ENCODE results near the gene FCN3. TPM values are rescaled to one million over a fixed set of nuclear protein-coding genes. Genes with fewer than 3 reads are reported as not detected.

The FCN3 gene
- total RNA-seq, 2 donors from 2014 or later: 0.26 TPM; not detected in 1

DNA sequence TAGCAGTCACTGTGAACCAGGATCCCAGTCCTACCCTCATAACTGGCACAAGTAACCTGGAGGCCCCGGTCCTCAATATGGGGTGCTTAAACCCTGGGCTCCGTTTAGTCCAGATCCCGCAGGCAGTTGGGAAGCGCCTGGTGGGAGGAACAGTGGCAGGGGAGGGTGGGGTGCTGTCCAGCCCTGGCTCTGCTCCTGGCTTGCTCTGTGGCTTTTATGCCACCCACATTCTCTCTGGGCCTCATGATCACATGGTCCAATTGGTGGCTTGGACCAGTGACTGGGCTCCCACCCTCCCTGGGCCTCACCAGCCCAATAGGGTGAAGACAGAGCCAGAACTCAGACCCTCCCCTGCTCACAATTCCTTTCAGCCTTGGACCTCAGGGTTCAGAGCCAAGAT lies 5.6 kb upstream of the FCN3 start:
- Histone ChIP-seq H3K27me3 (ENCODE audit: control insufficient read depth, insufficient read depth, low read length, poor library complexity, severe bottlenecking) (peaks cover 21% of the 10 kb centered on the region), H3K9ac (ENCODE audit: extremely low read depth, low read length, poor library complexity, severe bottlenecking) (no peak overlapping the region), H3K9me3 (ENCODE audit: control insufficient read depth, low read length) (no peaks in the 10 kb centered on the region), H3K27ac (ENCODE audit: low read depth, low read length) (no peak overlapping the region), H3K4me3 (ENCODE audit: low read length) (no peak overlapping the region), H3K36me3 (ENCODE audit: control insufficient read depth, insufficient read depth, low read length) (no peaks in the 10 kb centered on the region), H3K4me1 (ENCODE audit: control insufficient read depth, insufficient read depth, low read length) (no peaks in the 10 kb centered on the region)
- Mint-ChIP-seq H3K36me3 (ENCODE audit: low read depth) (no peaks in the 10 kb centered on the region), H3K4me1 (no peaks in the 10 kb centered on the region), H3K27ac (no peak overlapping the region), H3K9me3 (no peaks in the 10 kb centered on the region), H3K27me3 (ENCODE audit: insufficient read depth) (peaks cover 24% of the 10 kb centered on the region), H3K4me3 (no peak overlapping the region)
- DNase-seq: no peak
- TF ChIP-seq, protein P1, sequence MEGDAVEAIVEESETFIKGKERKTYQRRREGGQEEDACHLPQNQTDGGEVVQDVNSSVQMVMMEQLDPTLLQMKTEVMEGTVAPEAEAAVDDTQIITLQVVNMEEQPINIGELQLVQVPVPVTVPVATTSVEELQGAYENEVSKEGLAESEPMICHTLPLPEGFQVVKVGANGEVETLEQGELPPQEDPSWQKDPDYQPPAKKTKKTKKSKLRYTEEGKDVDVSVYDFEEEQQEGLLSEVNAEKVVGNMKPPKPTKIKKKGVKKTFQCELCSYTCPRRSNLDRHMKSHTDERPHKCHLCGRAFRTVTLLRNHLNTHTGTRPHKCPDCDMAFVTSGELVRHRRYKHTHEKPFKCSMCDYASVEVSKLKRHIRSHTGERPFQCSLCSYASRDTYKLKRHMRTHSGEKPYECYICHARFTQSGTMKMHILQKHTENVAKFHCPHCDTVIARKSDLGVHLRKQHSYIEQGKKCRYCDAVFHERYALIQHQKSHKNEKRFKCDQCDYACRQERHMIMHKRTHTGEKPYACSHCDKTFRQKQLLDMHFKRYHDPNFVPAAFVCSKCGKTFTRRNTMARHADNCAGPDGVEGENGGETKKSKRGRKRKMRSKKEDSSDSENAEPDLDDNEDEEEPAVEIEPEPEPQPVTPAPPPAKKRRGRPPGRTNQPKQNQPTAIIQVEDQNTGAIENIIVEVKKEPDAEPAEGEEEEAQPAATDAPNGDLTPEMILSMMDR (conservative IDR thresholded peaks at IDR 0.05): no peak
- WGBS, 2 experiments (ENCODE audit: insufficient coverage in 1 of 2, insufficient read length in 1 of 2): 89 to 100% methylated on average over 3 to 4 of the region's 4 CpGs

DNA sequence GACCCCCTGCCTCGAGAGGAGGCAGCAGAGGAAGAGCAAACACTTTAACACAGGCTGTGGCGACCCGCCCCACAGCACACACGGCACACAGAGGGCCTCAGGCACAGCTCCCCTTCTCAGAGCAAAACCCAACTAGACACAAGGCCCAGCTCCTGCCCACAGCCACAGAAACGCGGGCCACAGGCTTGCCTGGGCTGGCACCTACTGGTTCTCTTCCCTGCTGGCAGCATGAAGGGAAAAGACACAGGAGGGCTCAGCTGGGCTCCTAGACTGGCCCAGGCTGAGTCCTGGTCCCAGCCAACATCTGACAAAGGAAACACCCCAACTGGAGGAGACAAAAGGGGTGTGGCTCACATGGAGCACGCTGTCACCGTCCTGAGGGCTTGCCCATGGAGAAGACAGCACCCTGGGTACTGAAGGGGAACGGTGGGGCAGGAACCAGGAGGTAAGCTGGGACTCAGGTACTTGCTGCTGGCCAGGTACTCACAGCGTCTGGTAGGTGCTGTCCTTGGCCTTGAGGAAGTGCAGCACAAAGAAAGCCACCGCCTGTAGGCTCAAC lies 5.0 kb upstream of the FCN3 start:
- peaks cover 21% of the 10 kb centered on the region for H3K27me3 ChIP-seq (ENCODE audit: control insufficient read depth, insufficient read depth, low read length, poor library complexity, severe bottlenecking)
- Mint-ChIP-seq H3K27me3 (ENCODE audit: insufficient read depth) (peaks cover 24% of the 10 kb centered on the region), H3K27ac (no peak overlapping the region), H3K9me3 (no peaks in the 10 kb centered on the region), H3K4me1 (no peaks in the 10 kb centered on the region), H3K4me3 (no peak overlapping the region), H3K36me3 (ENCODE audit: low read depth) (no peaks in the 10 kb centered on the region)
- peak; percentile 48 for DNase-seq
- H3K4me3 ChIP-seq (ENCODE audit: low read length): no peak overlapping the region
- TF ChIP-seq, protein P1 (conservative IDR thresholded peaks at IDR 0.05): no peak
- no peaks in the 10 kb centered on the region for H3K4me1 ChIP-seq (ENCODE audit: control insufficient read depth, insufficient read depth, low read length)
- H3K36me3 ChIP-seq (ENCODE audit: control insufficient read depth, insufficient read depth, low read length): no peaks in the 10 kb centered on the region
- no peak overlapping the region for H3K9ac ChIP-seq (ENCODE audit: extremely low read depth, low read length, poor library complexity, severe bottlenecking)
- 77 to 87% methylated on average over 4 to 11 of the region's 11 CpGs for WGBS, 2 experiments (ENCODE audit: insufficient coverage in 1 of 2, insufficient read length in 1 of 2)
- no peak overlapping the region for H3K27ac ChIP-seq (ENCODE audit: low read depth, low read length)
- no peaks in the 10 kb centered on the region for H3K9me3 ChIP-seq (ENCODE audit: control insufficient read depth, low read length)

DNA sequence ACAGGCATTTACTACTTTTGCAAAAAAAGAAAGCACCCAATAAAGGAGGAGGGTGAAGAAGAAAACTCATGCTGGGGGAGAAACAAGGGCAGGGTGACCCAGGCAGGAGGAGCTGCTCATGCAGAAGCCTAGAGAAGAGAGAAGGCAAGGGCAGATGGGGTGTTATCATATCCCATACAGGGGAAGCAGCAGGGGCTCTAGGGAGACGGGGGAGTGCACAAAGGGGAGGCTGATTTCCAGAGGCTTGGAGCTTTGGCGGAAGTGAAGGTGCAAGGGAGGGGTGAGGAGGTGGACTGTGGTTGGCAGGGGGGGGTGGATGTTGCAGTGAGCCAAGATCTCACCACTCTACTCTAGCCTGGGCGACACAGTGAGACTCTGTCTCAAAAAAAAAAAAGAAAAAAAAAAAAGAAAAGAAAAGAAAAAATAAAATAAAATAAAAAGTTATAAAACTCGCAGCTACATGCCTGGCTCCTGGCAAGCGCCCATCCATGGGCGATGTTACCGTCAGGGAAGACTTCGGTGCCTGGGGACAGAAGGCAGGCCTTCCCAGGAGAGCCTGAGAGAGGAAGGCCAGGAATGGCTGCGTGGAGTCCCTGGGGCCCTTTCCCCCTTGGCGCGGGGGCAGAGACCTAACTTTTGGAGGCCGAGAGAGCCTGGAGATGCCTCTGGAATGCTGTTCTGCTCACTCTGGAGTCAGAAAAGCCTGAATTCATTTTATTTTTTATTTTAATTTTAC lies 3.3 kb upstream of the FCN3 start:
- WGBS, 2 experiments (ENCODE audit: insufficient coverage in 1 of 2, insufficient read length in 1 of 2): 90 to 94% methylated on average over 5 to 11 of the region's 12 CpGs
- no peak overlapping the region for H3K9ac ChIP-seq (ENCODE audit: extremely low read depth, low read length, poor library complexity, severe bottlenecking)
- Mint-ChIP-seq H3K9me3 (no peaks in the 10 kb centered on the region), H3K4me1 (no peaks in the 10 kb centered on the region), H3K4me3 (no peak overlapping the region), H3K36me3 (ENCODE audit: low read depth) (no peaks in the 10 kb centered on the region), H3K27me3 (ENCODE audit: insufficient read depth) (peaks cover 24% of the 10 kb centered on the region), H3K27ac (no peak overlapping the region)
- no peak overlapping the region for H3K4me3 ChIP-seq (ENCODE audit: low read length)
- no peak overlapping the region for H3K27ac ChIP-seq (ENCODE audit: low read depth, low read length)
- TF ChIP-seq, protein P1 (conservative IDR thresholded peaks at IDR 0.05): no peak
- H3K27me3 ChIP-seq (ENCODE audit: control insufficient read depth, insufficient read depth, low read length, poor library complexity, severe bottlenecking): peaks cover 20% of the 10 kb centered on the region
- H3K4me1 ChIP-seq (ENCODE audit: control insufficient read depth, insufficient read depth, low read length): no peaks in the 10 kb centered on the region
- H3K9me3 ChIP-seq (ENCODE audit: control insufficient read depth, low read length): no peaks in the 10 kb centered on the region
- H3K36me3 ChIP-seq (ENCODE audit: control insufficient read depth, insufficient read depth, low read length): no peaks in the 10 kb centered on the region
- DNase-seq: no peak

All from endodermal cell (in vitro differentiated cells).